Measurements from ENCODE around the gene POU2F1. TPM values are rescaled to one million over a fixed set of nuclear protein-coding genes. Genes with fewer than 3 reads are reported as not detected.

POU2F1 gene
- polyA plus RNA-seq, 2 of the 4 experiments (the other 2 are of a cell fraction), result 2.9 to 9.4 TPM

GRCh38 chr1:167233373-167233772, 12.7 kb downstream of the POU2F1 start:
- DNase-seq (ENCODE audit: low read depth in 1 of 2, low spot score in 1 of 2) (no peak), ATAC-seq (no peak), FAIRE-seq (no peak)
- WGBS (ENCODE audit: missing lambda C conversion rate), result 93% methylated on average over 1 of the region's 1 CpG
- H3K4me1 ChIP-seq, result peaks cover 16% of the 10 kb centered on the region
- POLR2A ChIA-PET, result no interaction called here
- no peak overlapping the region for H3K4me2 ChIP-seq
- H3K27ac ChIP-seq, result no peak overlapping the region
- no peak for TF ChIP-seq MAX (IDR thresholded peaks at IDR 0.05)
- TF ChIP-seq GATA3 (IDR thresholded peaks at IDR 0.05; ENCODE audit: borderline replicate concordance), result no peak
- no peak for TF ChIP-seq ZSCAN20 (CRISPR knock-in tag; IDR thresholded peaks at IDR 0.05)
- no peak for TF ChIP-seq ZFP36 (IDR thresholded peaks at IDR 0.05; ENCODE audit: borderline replicate concordance, partially characterized antibody)
- no peak for TF ChIP-seq PHF8 (IDR thresholded peaks at IDR 0.05; ENCODE audit: borderline replicate concordance, low read depth)
- no peak for TF ChIP-seq EP300 (IDR thresholded peaks at IDR 0.05)
- no peak for TF ChIP-seq HOXA7 (CRISPR knock-in tag; IDR thresholded peaks at IDR 0.05)
- no peak for TF ChIP-seq POLR2AphosphoS2 (conservative IDR thresholded peaks at IDR 0.05; ENCODE audit: low read length)
- no peak for TF ChIP-seq MAFK (IDR thresholded peaks at IDR 0.05; ENCODE audit: partially characterized antibody)
- no peak for TF ChIP-seq RCOR1 (IDR thresholded peaks at IDR 0.05; ENCODE audit: low read depth, low read length)
- TF ChIP-seq RFX5 (IDR thresholded peaks at IDR 0.05), result no peak
- TF ChIP-seq EHF (CRISPR knock-in tag; IDR thresholded peaks at IDR 0.05), result no peak
- no peak for TF ChIP-seq BCL3 (IDR thresholded peaks at IDR 0.05)
- no peak for TF ChIP-seq KDM5A (IDR thresholded peaks at IDR 0.05)
- TF ChIP-seq CHD4 (IDR thresholded peaks at IDR 0.05; ENCODE audit: borderline replicate concordance), result no peak
- H3K4me3 ChIP-seq, result no peak overlapping the region
- H3K9me3 ChIP-seq, result no peaks in the 10 kb centered on the region
- CTCF ChIA-PET, result interaction anchor here (0.6 kb wide), 1 partner anchor 323 kb away, joined by 3 read pairs; no protein-coding TSS in a partner anchor

GRCh38 chr1:167237000-167237399, 16.3 kb downstream of the POU2F1 start:
- peaks cover 5% of the 10 kb centered on the region; the same call in 1 of the 3 replicates for H3K4me1 ChIP-seq

More at GRCh38 chr1:167237000-167237399, 16.3 kb downstream of the POU2F1 start:
- ATAC-seq, result no peak
- TF ChIP-seq HES2 (IDR thresholded peaks at IDR 0.05) (no peak), HMGXB4 (CRISPR knock-in tag; IDR thresholded peaks at IDR 0.05; ENCODE audit: borderline replicate concordance) (no peak), SMC3 (IDR thresholded peaks at IDR 0.05) (no peak), FOSB (CRISPR knock-in tag; IDR thresholded peaks at IDR 0.05) (no peak), USF2 (IDR thresholded peaks at IDR 0.05) (no peak), CHD2 (IDR thresholded peaks at IDR 0.05; ENCODE audit: low read length, partially characterized antibody) (no peak), NR3C1 (IDR thresholded peaks at IDR 0.05) (no peak), JUNB (IDR thresholded peaks at IDR 0.05) (no peak), CEBPB (IDR thresholded peaks at IDR 0.05) (no peak), ZNF302 (CRISPR knock-in tag; IDR thresholded peaks at IDR 0.05) (no peak), E2F6 (IDR thresholded peaks at IDR 0.05; ENCODE audit: borderline replicate concordance, low read depth) (no peak), CHD4 (IDR thresholded peaks at IDR 0.05; ENCODE audit: borderline replicate concordance) (no peak), BHLHE40 (IDR thresholded peaks at IDR 0.05; ENCODE audit: low read depth, low read length) (no peak), SREBF2 (IDR thresholded peaks at IDR 0.05) (no peak)
- no peak for FAIRE-seq
- Histone ChIP-seq H3K4me3 (no peak overlapping the region), H3K4me2 (no peak overlapping the region), H3K27ac (no peak overlapping the region), H3K9me3 (no peaks in the 10 kb centered on the region)
- POLR2A ChIA-PET, result no interaction called here
- WGBS (ENCODE audit: missing lambda C conversion rate), result 94% methylated on average over 3 of the region's 3 CpGs
- no peak for DNase-seq (ENCODE audit: low read depth in 1 of 2, low spot score in 1 of 2)
- CTCF ChIA-PET, result interaction anchor here (0.7 to 1.4 kb wide), 4 partner anchors 9 to 177 kb away, joined by 3 read pairs; no protein-coding TSS in a partner anchor

Data from A549 (cell line).